Activated naive CD4-positive, alpha-beta T cell treated with anti-CD3 and anti-CD28 coated beads, Interleukin-2, amount 50 U/mL, for 24 hours (primary cell): Measurements from ENCODE around the gene MICU2.

ENCODE experiments used
- H3K27ac Mint-ChIP-seq: one replicate; pipeline ENCODE4 v1.8.0; 2021; ENCODE audit warnings: mild to moderate bottlenecking, mixed read lengths
- H3K27me3 Mint-ChIP-seq: one replicate; pipeline ENCODE4 v1.8.0; 2021; ENCODE audit warnings: mixed read lengths
- H3K36me3 Mint-ChIP-seq: one replicate; pipeline ENCODE4 v1.8.0; 2021; ENCODE audit warnings: mixed read lengths
- H3K4me1 Mint-ChIP-seq: one replicate; pipeline ENCODE4 v1.8.0; 2021; ENCODE audit warnings: mixed read lengths
- H3K4me3 Mint-ChIP-seq: one replicate; pipeline ENCODE4 v1.8.0; 2021; ENCODE audit warnings: mild to moderate bottlenecking, mixed read lengths
- H3K9me3 Mint-ChIP-seq: one replicate; pipeline ENCODE4 v1.8.0; 2021; ENCODE audit warnings: mixed read lengths

MICU2 gene

GRCh38 chr13:21603531-21604448, at the start of gene MICU2:
MICU2 (minus strand) TSS chr13:21604170; CDS start chr13:21604148, 22 bp downstream.
- Mint-ChIP-seq H3K36me3 (peaks cover 9% of the 10 kb centered on the region), H3K27ac (peak within 1 kb of the TSS; percentile 95), H3K9me3 (no peaks in the 10 kb centered on the region), H3K27me3 (peaks cover 2% of the 10 kb centered on the region), H3K4me1 (peaks cover 38% of the 10 kb centered on the region), H3K4me3 (peak within 1 kb of the TSS; percentile 94)

DNA sequence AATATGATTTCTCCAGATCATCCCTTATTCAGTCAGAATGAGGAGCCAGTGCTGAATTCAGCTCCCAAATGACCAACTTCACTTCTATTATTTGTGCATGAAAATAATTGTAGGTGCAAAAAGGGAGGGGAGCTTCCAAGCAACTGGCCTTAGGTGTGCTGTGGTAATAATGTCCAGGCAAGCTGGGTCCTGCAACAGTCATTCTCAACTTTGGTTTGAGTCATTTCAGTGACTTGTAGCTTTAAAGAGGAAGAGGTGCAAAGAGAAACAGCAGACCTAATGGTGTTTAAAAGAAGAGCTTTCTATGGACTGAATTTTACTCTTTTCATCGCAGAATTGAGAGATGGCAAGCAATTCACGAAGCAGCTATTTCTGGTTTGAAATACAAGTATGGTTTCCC, 37.7 kb upstream of the MICU2 start:
- no peaks in the 10 kb centered on the region for H3K4me1 Mint-ChIP-seq

GRCh38 chr13:21639561-21639960, 35.6 kb upstream of the MICU2 start:
- peaks cover 1% of the 10 kb centered on the region for H3K27me3 Mint-ChIP-seq
- H3K4me3 Mint-ChIP-seq = no peak overlapping the region
- H3K4me1 Mint-ChIP-seq = no peaks in the 10 kb centered on the region
- H3K36me3 Mint-ChIP-seq = no peaks in the 10 kb centered on the region
- H3K9me3 Mint-ChIP-seq = no peaks in the 10 kb centered on the region
- H3K27ac Mint-ChIP-seq = no peak overlapping the region

More for the DNA sequence above, 37.7 kb upstream of the MICU2 start:
- Mint-ChIP-seq H3K9me3 (no peaks in the 10 kb centered on the region), H3K27ac (no peak overlapping the region), H3K4me3 (no peak overlapping the region), H3K27me3 (peaks cover 1% of the 10 kb centered on the region), H3K36me3 (no peaks in the 10 kb centered on the region)

GRCh38 chr13:21638319-21639282, 34.6 kb upstream of the MICU2 start:
- H3K4me1 Mint-ChIP-seq = no peaks in the 10 kb centered on the region
- H3K9me3 Mint-ChIP-seq = no peaks in the 10 kb centered on the region
- peaks cover 1% of the 10 kb centered on the region for H3K27me3 Mint-ChIP-seq
- no peaks in the 10 kb centered on the region for H3K36me3 Mint-ChIP-seq
- H3K4me3 Mint-ChIP-seq = no peak overlapping the region
- no peak overlapping the region for H3K27ac Mint-ChIP-seq

GRCh38 chr13:21637296-21637695, 33.3 kb upstream of the MICU2 start:
- H3K27ac Mint-ChIP-seq = no peak overlapping the region
- H3K9me3 Mint-ChIP-seq = peaks cover 1% of the 10 kb centered on the region
- H3K4me1 Mint-ChIP-seq = no peaks in the 10 kb centered on the region
- no peaks in the 10 kb centered on the region for H3K36me3 Mint-ChIP-seq
- H3K4me3 Mint-ChIP-seq = no peak overlapping the region
- H3K27me3 Mint-ChIP-seq = peaks cover 1% of the 10 kb centered on the region

DNA sequence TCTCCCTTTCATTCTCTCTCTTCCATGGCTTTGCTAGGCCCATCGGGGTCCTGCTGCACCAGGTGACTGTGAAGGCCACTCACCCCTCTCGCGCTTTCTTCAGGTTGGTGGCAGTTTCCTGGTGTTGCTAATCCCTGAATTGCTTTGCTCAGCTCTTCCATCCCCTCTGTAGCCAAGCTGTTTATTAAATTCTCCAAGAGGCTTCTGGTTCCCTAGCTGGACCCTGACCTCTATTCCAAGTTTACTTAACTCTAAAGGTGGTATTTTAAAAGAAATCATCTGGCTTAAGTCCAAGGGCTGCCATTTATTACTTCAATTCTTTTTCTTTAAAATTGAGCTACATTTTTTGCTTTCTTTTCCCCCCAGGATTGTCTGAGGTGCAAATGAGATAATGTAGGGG, 32.7 kb upstream of the MICU2 start:
- Mint-ChIP-seq H3K4me3 (no peak overlapping the region), H3K27me3 (peaks cover 4% of the 10 kb centered on the region), H3K4me1 (no peaks in the 10 kb centered on the region), H3K36me3 (peaks cover 2% of the 10 kb centered on the region), H3K27ac (no peak overlapping the region), H3K9me3 (peaks cover 8% of the 10 kb centered on the region)

- Mint-ChIP-seq H3K4me1 (no peaks in the 10 kb centered on the region), H3K27ac (no peak overlapping the region), H3K36me3 (peaks cover 3% of the 10 kb centered on the region), H3K9me3 (peaks cover 9% of the 10 kb centered on the region), H3K27me3 (peaks cover 3% of the 10 kb centered on the region), H3K4me3 (no peak overlapping the region)
Measured at GRCh38 chr13:21632196-21632595, 28.2 kb upstream of the MICU2 start.

DNA sequence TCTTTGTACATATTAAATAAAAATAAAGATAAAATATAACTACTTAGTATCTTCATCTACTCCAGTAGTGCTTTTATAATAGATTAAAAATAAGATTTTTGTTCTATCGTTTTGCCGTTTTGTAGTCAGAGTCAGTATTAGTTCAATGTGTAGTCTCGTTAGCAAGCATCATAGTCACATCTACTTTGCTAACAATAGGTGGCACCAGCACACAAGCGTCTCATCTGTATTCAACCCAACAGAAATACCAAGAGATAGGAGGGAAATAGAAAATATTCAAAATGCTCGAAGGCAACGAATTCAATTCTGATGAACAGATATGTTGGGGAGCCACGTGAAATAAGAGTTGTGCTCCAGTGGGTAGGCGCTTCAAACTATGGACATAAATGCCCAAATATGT, 21.4 kb upstream of the MICU2 start:
- Mint-ChIP-seq H3K27ac (no peak overlapping the region), H3K36me3 (no peaks in the 10 kb centered on the region), H3K27me3 (peaks cover 1% of the 10 kb centered on the region), H3K4me1 (no peaks in the 10 kb centered on the region), H3K4me3 (no peak overlapping the region), H3K9me3 (no peaks in the 10 kb centered on the region)

- peaks cover 10% of the 10 kb centered on the region for H3K27me3 Mint-ChIP-seq
- no peak overlapping the region for H3K27ac Mint-ChIP-seq
- no peak overlapping the region for H3K4me3 Mint-ChIP-seq
- no peaks in the 10 kb centered on the region for H3K9me3 Mint-ChIP-seq
- no peaks in the 10 kb centered on the region for H3K36me3 Mint-ChIP-seq
- no peaks in the 10 kb centered on the region for H3K4me1 Mint-ChIP-seq
Measured at GRCh38 chr13:21620861-21621260, 16.9 kb upstream of the MICU2 start.

- Mint-ChIP-seq H3K4me3 (no peak overlapping the region), H3K27me3 (peaks cover 10% of the 10 kb centered on the region), H3K27ac (no peak overlapping the region), H3K36me3 (no peaks in the 10 kb centered on the region), H3K9me3 (no peaks in the 10 kb centered on the region), H3K4me1 (no peaks in the 10 kb centered on the region)
Measured at GRCh38 chr13:21619633-21620220, 15.8 kb upstream of the MICU2 start.

- Mint-ChIP-seq H3K9me3 (no peaks in the 10 kb centered on the region), H3K36me3 (no peaks in the 10 kb centered on the region), H3K27ac (no peak overlapping the region), H3K4me1 (no peaks in the 10 kb centered on the region), H3K27me3 (peaks cover 10% of the 10 kb centered on the region), H3K4me3 (no peak overlapping the region)
Measured at GRCh38 chr13:21616880-21617279, 12.9 kb upstream of the MICU2 start.

DNA sequence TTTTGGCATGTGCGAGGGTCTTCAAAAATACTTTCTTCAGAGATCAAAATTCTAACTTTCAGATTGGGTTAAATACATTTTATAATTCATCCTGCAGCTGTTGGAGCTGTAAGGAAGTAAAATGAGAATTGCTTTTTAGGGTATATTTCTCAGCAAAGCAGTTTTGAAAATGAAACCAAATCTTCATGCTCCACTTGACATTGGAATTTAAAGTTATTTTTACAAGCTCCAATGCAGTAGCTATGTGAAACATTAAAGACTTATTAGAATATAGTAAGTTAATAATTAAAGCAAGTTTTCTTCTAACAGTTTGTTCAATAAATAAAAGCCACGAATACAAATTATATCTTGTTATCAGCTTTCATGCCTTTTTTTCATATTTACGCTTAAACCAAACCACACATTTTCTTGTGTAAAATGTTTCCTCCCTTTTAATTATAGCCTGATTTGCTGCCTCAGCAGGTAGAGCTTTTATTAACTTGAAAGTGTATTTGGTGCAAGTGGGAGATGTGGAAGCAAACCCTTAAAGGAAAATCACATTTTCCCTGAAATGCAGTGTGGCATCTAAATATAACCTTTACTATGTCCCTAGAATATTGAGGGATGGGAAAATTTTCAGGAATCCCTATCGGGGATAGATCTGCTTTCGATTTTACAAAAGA, 12.4 kb upstream of the MICU2 start:
- H3K27me3 Mint-ChIP-seq = peaks cover 10% of the 10 kb centered on the region
- H3K4me3 Mint-ChIP-seq = no peak overlapping the region

DNA sequence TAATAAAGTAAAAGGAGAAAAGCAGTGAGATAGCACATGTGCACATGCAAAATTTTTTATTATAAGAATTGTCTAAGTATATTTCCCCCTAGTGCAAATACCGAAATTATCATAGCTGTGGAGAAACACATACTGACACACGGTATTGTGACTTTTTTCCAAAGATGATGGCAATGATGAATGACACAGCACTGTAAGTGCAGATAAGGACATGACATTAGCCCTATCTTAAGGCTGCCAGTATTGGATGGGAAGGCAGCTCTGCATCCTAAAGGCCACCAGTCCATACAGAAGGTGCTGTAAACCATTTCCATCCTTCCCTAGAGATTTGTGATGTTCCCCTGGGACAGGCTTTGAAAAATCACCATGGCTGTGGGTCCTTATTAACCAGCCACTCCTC, 11.5 kb upstream of the MICU2 start:
- H3K4me3 Mint-ChIP-seq = no peak overlapping the region
- H3K36me3 Mint-ChIP-seq = no peaks in the 10 kb centered on the region
- no peaks in the 10 kb centered on the region for H3K4me1 Mint-ChIP-seq
- peaks cover 9% of the 10 kb centered on the region for H3K27me3 Mint-ChIP-seq
- H3K27ac Mint-ChIP-seq = no peak overlapping the region
- H3K9me3 Mint-ChIP-seq = no peaks in the 10 kb centered on the region

More for the DNA sequence above, 12.4 kb upstream of the MICU2 start:
- Mint-ChIP-seq H3K36me3 (no peaks in the 10 kb centered on the region), H3K27ac (no peak overlapping the region), H3K4me1 (no peaks in the 10 kb centered on the region), H3K9me3 (no peaks in the 10 kb centered on the region)

DNA sequence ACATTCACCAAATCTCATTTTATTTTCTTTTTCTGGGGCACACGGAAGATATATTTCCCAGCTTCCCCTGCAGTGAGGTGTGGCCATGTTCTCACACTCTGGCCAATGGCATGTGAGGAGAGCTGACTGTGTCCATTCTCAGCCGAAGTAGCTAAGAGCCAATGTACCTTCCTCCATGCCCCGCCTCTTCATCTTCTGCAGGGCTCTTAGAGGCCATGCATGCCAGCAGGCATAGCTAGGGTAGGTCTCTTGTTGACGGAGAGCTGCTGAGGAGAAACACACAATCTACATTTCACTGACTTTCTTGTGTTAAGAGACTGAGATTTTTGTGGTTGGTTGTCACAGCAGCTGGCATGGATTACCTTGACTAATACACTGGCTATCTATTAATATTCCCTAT, 9.8 kb upstream of the MICU2 start:
- Mint-ChIP-seq H3K27ac (no peak overlapping the region), H3K4me1 (no peaks in the 10 kb centered on the region), H3K27me3 (peaks cover 7% of the 10 kb centered on the region), H3K4me3 (no peak overlapping the region), H3K36me3 (no peaks in the 10 kb centered on the region), H3K9me3 (no peaks in the 10 kb centered on the region)

DNA sequence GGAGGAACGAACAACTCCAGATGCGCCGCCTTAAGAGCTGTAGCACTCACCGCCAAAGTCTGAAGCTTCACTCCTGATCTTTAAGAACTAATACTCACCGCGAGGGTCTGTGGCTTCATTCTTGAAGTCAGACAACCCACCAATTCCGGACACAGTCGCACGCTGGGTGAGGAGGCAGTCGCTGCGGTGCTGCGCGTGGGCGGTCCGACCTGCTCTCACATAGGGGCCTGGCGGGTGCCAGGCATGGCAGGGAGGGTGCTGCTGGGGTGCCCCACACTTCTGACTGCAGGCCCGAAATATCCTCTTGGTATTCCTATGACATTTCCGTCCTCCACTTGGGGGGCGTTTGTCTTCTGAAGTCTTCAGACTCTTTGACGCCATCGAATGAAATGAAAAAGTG, 7.4 kb upstream of the MICU2 start:
- H3K27ac Mint-ChIP-seq = no peak overlapping the region
- no peak overlapping the region for H3K4me3 Mint-ChIP-seq
- no peaks in the 10 kb centered on the region for H3K9me3 Mint-ChIP-seq
- H3K27me3 Mint-ChIP-seq = peaks cover 3% of the 10 kb centered on the region
- H3K4me1 Mint-ChIP-seq = no peaks in the 10 kb centered on the region
- no peaks in the 10 kb centered on the region for H3K36me3 Mint-ChIP-seq
